Panc1 (cell line): Measurements from ENCODE around the gene ETFDH. TPM values are rescaled to one million over a fixed set of nuclear protein-coding genes. Genes with fewer than 3 reads are reported as not detected.

Experiments
- ATAC-seq: fragments of 200-7000 bp; cut with Tn5 transposase; 2 replicates; pipeline ENCODE4 v1.9.1; 2020; ENCODE audit warnings: mild to moderate bottlenecking, moderate library complexity
- BruUV-seq: library from RNA; stranded (reverse); fragments of 400-500 nt; replicated peaks from 2 replicates; lab custom pipeline; 2021; lab: Mats Ljungman, UMichigan
- CTCF ChIA-PET: fragments of 300-600 bp; sonication (Branson Sonifier 250); formaldehyde crosslinking; loops from one replicate; lab custom pipeline; 2022; ENCODE audit warnings: antibody characterized with exemption; lab: Charles Lee
- POLR2A ChIA-PET: fragments of 300-600 bp; sonication (Branson Sonifier 250); formaldehyde crosslinking; loops from one replicate; lab custom pipeline; 2022; ENCODE audit warnings: antibody characterized with exemption; lab: Charles Lee
- DNase-seq: peaks from one replicate; pipeline ENCODE4 v3.0.0-alpha.2; 2010; ENCODE audit warnings: low read depth, low spot score
- H3K27ac ChIP-seq: 2 replicates; pipeline ENCODE4 v1.5.1; 2011; ENCODE audit warnings: mild to moderate bottlenecking, low read length, inconsistent platforms
- H3K27me3 ChIP-seq: fragments of 200-500 bp; sonication (Bioruptor generic); 2 replicates; pipeline ENCODE4 v1.6.0; 2014; ENCODE audit warnings: low read length, inconsistent platforms; ENCODE audit not compliant: control insufficient read depth, insufficient read depth
- H3K36me3 ChIP-seq: fragments of 200-500 bp; sonication (Bioruptor generic); 2 replicates; pipeline ENCODE4 v1.5.1; 2014; ENCODE audit warnings: inconsistent platforms, mild to moderate bottlenecking, low read length, moderate library complexity; ENCODE audit not compliant: control insufficient read depth, insufficient read depth
- H3K4me1 ChIP-seq: 2 replicates; pipeline ENCODE4 v1.5.1; 2011; ENCODE audit warnings: inconsistent platforms, mild to moderate bottlenecking, low read length, moderate library complexity; ENCODE audit not compliant: control insufficient read depth, insufficient read depth
- H3K4me3 ChIP-seq, 2 experiments: 2 replicates each; pipeline ENCODE4 v1.5.1; 2011 to 2012; ENCODE audit warnings: low read depth in 2 of 2, low read length in 2 of 2, mild to moderate bottlenecking in 2 of 2, inconsistent platforms in 1 of 2, moderate library complexity in 1 of 2
- H3K9me3 ChIP-seq: fragments of 200-500 bp; sonication (Bioruptor generic); 2 replicates; pipeline ENCODE4 v1.5.1; 2014; ENCODE audit warnings: low read depth, mild to moderate bottlenecking, inconsistent platforms, low read length, moderate library complexity; ENCODE audit not compliant: control insufficient read depth, insufficient read depth
- POLR2AphosphoS5 ChIP-seq: IDR thresholded peaks from 2 replicates; pipeline ENCODE4 v1.6.1; 2012; ENCODE audit warnings: mild to moderate bottlenecking, low read depth, low read length, moderate library complexity
- REST ChIP-seq, 2 experiments: IDR thresholded peaks; 2 replicates each; pipeline ENCODE4 v1.6.1; 2011 to 2012; ENCODE audit warnings: low read depth in 2 of 2, control low read depth in 1 of 2, low read length in 1 of 2, mild to moderate bottlenecking in 1 of 2, moderate library complexity in 1 of 2; ENCODE audit not compliant: insufficient read depth in 1 of 2
- SIN3A ChIP-seq: IDR thresholded peaks from 2 replicates; pipeline ENCODE4 v1.6.1; 2012; ENCODE audit warnings: low read depth, mild to moderate bottlenecking, low read length, moderate library complexity, borderline replicate concordance; ENCODE audit not compliant: insufficient read depth
- TCF7L2 ChIP-seq: IDR thresholded peaks from 2 replicates; pipeline ENCODE4 v1.6.1; 2011; ENCODE audit warnings: mild to moderate bottlenecking, low read depth, low read length, inconsistent platforms
- in situ Hi-C: cut with HindIII; loops from 2 replicates; pipeline ENCODE4 v1.10.0; 2016; ENCODE audit warnings: low sequenced_read_pairs, low pct_unique_long_range_greater_than_20kb
- intact Hi-C: fragments of 100-400 bp; cut with micrococcal nuclease; formaldehyde crosslinking; loops from one replicate; pipeline ENCODE4 v1.10.0; 2022; ENCODE audit not compliant: unreplicated experiment
- total RNA-seq: library from RNA; stranded (reverse); gene quantifications from one replicate; pipeline ENCODE4 v1.2.1, GENCODE V29; 2021; ENCODE audit not compliant: unreplicated experiment
- TF ChIP-seq, protein P1 (sequence below): fragments of 450-650 bp; IDR thresholded peaks from 2 replicates; pipeline ENCODE4 v1.5.1; 2017; ENCODE audit warnings: mild to moderate bottlenecking

The ETFDH gene
- total RNA-seq, 1 experiment from 2014 or later: 23.7 TPM

DNA sequence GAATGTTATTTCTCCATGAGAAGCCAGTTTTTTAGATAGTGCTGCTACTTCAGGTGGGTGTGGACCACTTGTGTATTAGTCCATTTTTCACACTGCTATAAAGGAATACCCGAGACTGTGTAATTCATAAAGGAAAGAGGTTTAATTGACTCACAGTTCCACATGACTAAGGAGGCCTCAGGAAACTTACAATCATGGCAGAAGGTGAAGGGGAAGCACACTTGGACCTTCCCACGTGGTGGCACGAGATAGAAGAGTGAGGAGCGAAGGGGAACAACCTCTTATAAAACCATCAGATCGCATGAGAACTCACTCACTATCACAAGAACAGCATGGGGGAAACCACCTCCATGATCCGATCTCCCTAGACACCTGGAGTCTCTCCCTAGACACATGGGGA, 54.5 kb downstream of the ETFDH start:
- no peaks in the 10 kb centered on the region; the same call in 1 of the 2 replicates for H3K27me3 ChIP-seq
- BruUV-seq: no TSS peak
- peaks cover 11% of the 10 kb centered on the region; the same call in 1 of the 2 replicates for H3K36me3 ChIP-seq
- ATAC-seq: no peak
- ChIA-PET CTCF (no interaction called here), POLR2A (no interaction called here)
- TF ChIP-seq, protein P1, sequence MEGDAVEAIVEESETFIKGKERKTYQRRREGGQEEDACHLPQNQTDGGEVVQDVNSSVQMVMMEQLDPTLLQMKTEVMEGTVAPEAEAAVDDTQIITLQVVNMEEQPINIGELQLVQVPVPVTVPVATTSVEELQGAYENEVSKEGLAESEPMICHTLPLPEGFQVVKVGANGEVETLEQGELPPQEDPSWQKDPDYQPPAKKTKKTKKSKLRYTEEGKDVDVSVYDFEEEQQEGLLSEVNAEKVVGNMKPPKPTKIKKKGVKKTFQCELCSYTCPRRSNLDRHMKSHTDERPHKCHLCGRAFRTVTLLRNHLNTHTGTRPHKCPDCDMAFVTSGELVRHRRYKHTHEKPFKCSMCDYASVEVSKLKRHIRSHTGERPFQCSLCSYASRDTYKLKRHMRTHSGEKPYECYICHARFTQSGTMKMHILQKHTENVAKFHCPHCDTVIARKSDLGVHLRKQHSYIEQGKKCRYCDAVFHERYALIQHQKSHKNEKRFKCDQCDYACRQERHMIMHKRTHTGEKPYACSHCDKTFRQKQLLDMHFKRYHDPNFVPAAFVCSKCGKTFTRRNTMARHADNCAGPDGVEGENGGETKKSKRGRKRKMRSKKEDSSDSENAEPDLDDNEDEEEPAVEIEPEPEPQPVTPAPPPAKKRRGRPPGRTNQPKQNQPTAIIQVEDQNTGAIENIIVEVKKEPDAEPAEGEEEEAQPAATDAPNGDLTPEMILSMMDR: no peak
- TF ChIP-seq SIN3A: no peak
- TF ChIP-seq TCF7L2: no peak
- no peak for TF ChIP-seq POLR2AphosphoS5
- no peak for TF ChIP-seq REST (IDR thresholded peaks at IDR 0.05; ENCODE audit: insufficient read depth in 1 of 2, low read depth in 2 of 2, low read length in 1 of 2)
- H3K4me1 ChIP-seq: no peaks in the 10 kb centered on the region; the same call in 1 of the 2 replicates
- intact Hi-C loops (no loop called here), in situ Hi-C loops (no loop called here)
- H3K4me3 ChIP-seq: no peak overlapping the region
- no peaks in the 10 kb centered on the region for H3K9me3 ChIP-seq
- H3K27ac ChIP-seq: no peak overlapping the region
- no peak for DNase-seq

DNA sequence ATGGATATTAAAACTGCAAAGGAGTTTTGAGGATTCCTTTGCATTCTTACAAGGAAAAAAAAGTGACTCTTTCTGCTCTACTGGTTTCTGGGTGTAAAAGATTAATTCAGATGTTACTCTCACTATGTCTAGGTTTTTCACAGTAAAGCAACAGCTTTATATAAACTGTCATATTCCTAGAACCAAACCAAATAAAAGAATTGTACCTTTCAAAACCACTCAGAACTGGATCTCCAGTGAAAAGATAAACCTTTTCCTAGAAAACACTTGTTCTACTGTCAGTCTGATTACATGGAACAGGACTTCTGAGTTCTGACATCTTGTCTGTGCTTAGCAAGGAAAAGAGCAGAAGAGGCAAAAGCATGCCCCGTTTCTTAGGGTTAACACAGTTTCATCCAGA, 56.1 kb downstream of the ETFDH start:
- Histone ChIP-seq H3K27ac (no peak overlapping the region), H3K4me1 (no peaks in the 10 kb centered on the region), H3K4me3 (no peak overlapping the region), H3K9me3 (no peaks in the 10 kb centered on the region), H3K27me3 (no peaks in the 10 kb centered on the region; the same call in 1 of the 2 replicates), H3K36me3 (no peaks in the 10 kb centered on the region)
- no peak for DNase-seq
- ChIA-PET POLR2A (no interaction called here), CTCF (no interaction called here)
- intact Hi-C loops: no loop called here
- in situ Hi-C loops: no loop called here
- no peak for ATAC-seq
- BruUV-seq: no TSS peak
- TF ChIP-seq POLR2AphosphoS5: no peak
- TF ChIP-seq, protein P1: no peak
